GM18505 (cell line): ENCODE results near the gene MYH9.

Experiments
- ATAC-seq: cut with Tn5 transposase; IDR thresholded peaks from one replicate; pipeline ENCODE4 v1.9.1; 2021; ENCODE audit not compliant: unreplicated experiment
- POLR2A ChIP-seq: IDR thresholded peaks from 4 replicates; pipeline ENCODE4 v1.6.1; 2011; ENCODE audit warnings: borderline replicate concordance; ENCODE audit not compliant: insufficient read depth, insufficient read length; ENCODE audit errors: extremely low read depth

Gene MYH9

GRCh38 chr22:36334821-36335603 lies 52.8 kb downstream of the MYH9 start:
- no peak for TF ChIP-seq POLR2A
- no peak for ATAC-seq

DNA sequence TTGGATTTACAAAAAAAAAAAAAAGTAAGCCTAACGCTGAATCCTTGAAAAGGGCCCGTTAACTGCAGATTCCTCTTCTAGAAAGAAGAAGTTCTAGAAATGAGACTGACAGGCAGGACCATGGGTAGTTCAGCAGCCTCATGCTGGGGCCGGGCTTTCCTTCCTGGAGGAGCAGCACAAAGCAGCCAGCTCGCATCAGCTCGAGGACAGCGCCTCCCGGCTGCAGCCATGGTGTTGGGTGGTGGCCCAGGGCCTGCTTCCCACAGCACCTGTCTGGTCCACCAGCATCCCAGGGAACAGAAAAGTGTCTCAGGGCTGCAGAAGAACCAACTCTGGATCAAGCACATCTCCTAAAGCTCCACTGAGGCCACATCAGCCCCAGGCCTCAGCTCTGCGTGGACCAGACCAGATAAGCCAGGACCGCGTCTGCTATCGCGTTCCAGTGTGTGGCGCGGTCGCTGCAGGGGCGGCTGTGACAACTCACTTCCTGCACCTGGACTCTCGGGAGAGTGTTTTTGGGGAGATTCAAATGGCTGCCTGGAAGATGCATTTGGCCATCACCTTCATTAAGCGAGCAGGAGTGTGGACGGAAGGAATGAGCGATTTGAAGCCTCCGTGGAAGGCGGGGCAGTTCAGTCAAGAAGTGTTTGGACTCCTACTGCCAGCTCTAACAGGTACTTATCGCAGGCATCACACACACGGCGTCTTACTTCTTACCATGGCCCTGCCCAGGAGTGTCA lies 53.5 kb downstream of the MYH9 start:
- no peak for TF ChIP-seq POLR2A
- no peak for ATAC-seq

DNA sequence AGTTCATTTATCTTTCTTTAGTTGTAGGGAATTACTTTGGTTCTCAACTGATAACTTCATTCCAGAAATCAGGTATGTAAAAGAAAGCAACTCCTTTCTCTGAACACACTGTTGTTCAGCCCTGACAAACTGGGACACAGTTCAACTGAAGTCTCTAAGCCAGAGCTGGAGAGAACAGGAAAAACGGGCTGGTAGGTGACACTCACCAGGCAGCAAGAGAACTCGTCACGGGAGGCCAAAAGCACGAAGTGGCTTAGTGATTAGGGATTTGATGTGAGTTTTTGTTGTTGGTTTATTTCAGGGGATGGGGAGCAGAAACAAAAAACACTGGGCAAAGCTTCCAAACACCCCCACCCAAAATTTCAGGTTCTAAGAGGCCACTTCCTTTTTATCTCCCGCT lies 54.1 kb downstream of the MYH9 start:
- TF ChIP-seq POLR2A = no peak
- ATAC-seq = no peak

- no peak for ATAC-seq
- no peak for TF ChIP-seq POLR2A
Measured at GRCh38 chr22:36332623-36333332, 55.0 kb downstream of the MYH9 start.

DNA sequence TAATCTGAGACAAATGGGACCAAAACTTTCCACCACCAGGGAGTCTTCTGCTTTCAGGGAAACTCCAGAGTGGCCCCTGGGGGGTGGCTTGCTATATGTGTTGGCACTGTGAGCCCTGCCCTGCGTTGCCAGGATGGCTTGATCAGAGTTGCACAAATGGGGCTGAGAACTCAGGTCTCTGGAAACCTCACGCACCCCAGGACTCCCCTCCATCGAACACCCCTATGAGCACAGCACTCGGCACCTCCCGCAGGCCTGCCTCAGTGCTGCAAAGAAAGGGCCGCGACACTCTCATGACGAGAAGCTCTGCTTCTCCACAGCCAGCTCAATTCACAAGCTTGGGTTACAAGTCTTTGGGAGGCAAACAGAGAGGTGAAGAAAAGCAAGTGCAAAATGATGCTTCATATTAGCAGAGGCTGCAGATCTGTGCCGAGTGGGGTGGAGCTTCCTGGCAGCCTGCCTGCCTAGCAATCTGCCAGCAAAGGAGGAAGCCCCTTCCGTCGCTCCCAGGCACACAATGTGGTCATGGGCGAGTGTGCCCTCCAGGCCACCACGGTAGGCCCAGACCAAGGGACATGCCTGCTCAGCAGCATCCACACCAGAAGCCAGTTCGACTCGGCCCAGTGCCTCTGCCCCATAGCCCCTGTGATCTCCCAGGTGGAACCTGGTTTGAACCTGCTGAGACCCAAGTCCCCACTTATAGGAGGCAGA lies 55.7 kb downstream of the MYH9 start:
- ATAC-seq = no peak
- no peak for TF ChIP-seq POLR2A

GRCh38 chr22:36331306-36331911 lies 56.4 kb downstream of the MYH9 start:
- TF ChIP-seq POLR2A = peak; percentile 75
- ATAC-seq = peak; percentile 49

GRCh38 chr22:36330655-36331305 lies 57.0 kb downstream of the MYH9 start:
- no peak for TF ChIP-seq POLR2A
- ATAC-seq = no peak

DNA sequence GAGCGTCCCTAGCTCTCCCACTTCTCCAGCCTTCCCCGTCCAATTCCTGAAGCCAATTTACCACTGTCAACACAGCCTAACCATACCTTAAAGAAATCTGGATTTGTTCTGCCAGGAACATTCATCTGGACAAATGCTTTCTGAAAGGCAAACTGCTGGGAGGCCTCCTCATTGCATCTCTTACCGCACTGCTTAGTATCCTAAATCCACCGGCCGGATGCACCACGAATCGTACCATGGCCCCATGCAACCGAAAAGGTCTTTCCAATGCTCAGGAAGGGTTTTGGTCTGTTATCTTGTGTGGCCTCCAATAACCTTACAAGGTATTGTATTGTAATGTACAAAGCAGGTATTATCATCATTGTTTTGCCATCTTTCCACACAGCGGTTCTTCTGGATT lies 57.6 kb downstream of the MYH9 start:
- no peak for ATAC-seq
- TF ChIP-seq POLR2A = no peak

DNA sequence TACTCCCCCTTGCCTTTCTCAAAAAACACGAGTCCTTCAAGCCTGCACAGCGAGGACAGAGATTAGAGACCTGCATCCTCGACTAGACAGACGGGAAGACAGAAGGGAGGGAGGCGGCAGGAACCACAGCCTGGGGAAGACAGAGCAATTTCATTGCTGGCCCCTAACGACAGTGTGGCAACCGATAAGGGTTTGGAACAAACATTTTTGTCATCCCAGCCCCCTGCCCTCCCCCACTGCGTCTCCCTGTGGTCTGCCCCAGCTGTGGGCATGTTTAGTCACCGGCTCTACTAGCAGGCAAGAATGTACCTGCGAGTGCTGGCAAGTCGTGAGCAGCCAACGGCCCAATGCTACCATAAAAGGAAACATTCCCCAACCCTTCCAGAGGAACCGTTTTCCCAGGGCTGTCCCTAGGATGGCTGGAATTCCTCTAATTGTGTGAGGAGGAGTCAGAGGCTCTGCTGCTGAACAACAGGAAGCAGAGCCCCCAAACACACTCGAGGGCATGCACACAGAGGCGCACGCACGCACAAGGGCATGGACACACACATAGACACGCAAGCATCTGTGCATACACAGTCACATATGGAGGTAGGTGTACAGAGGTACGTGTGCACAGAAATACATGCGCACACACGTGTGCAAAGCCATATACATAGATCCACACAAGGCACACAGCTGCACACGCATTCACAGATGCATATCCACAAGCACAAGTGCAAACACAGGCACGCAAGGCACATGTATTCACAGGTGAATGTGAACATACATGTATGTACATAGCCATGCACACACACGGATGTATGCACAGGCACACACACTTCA lies 58.3 kb downstream of the MYH9 start:
- no peak for ATAC-seq
- TF ChIP-seq POLR2A = peak; percentile 19

DNA sequence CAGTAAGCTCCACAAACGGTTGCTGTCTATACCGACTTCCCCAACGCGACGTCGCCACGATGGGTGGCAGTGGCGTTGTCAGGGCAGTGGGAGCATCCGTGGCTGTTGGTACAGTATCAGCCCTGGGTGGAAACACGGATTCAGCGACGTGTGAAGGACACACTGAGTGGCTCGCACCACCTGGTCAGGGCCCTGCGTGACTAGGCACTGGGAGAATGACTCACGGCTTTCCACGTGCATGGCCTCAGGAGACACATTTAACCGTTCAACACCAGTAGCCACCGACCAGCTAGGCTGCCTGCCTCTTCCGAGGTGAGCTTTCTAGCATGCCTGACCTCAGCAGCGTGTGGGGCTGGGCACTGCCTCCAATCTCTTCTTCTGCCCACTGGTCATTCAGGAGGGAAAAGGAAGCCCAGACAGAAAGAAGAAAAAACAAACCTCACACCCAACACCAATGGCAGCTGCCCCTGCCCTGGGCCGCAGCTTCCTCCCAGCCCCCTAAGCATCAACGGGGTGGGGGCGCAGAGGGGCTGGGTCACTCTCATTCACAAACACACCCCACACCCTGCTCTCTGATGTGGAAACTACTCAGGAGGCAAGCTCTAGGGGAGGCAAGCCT lies 59.0 kb downstream of the MYH9 start:
- ATAC-seq = no peak
- TF ChIP-seq POLR2A = no peak

GRCh38 chr22:36327922-36328551 lies 59.7 kb downstream of the MYH9 start:
- no peak for TF ChIP-seq POLR2A
- no peak for ATAC-seq
